Karpas-422 (cell line): ENCODE data around the gene TEAD4. TPM values are rescaled to one million over a fixed set of nuclear protein-coding genes. Genes with fewer than 3 reads are reported as not detected.

Source experiments
- DNase-seq: peaks from one replicate; pipeline ENCODE4 v3.0.0-alpha.2; 2015
- H2AFZ ChIP-seq: fragments of 200-600 bp; sonication (generic); 2 replicates; pipeline ENCODE4 v1.6.1; 2014; ENCODE audit warnings: antibody characterized with exemption, low read length, mixed read lengths
- H3K27ac ChIP-seq: fragments of 200-600 bp; sonication (generic); 2 replicates; pipeline ENCODE4 v1.5.1; 2014; ENCODE audit warnings: mild to moderate bottlenecking, low read length, moderate library complexity
- H3K27me3 ChIP-seq: fragments of 200-600 bp; sonication (generic); 2 replicates; pipeline ENCODE4 v1.6.1; 2014; ENCODE audit warnings: low read length, mixed read lengths
- H3K36me3 ChIP-seq: fragments of 200-600 bp; sonication (generic); 2 replicates; pipeline ENCODE4 v1.6.1; 2014; ENCODE audit warnings: low read length, mixed read lengths; ENCODE audit not compliant: insufficient read depth
- H3K4me1 ChIP-seq: fragments of 200-600 bp; sonication (generic); 2 replicates; pipeline ENCODE4 v1.6.1; 2014; ENCODE audit warnings: mild to moderate bottlenecking, low read length, mixed read lengths
- H3K4me2 ChIP-seq: fragments of 200-600 bp; sonication (generic); 2 replicates; pipeline ENCODE4 v1.6.1; 2014; ENCODE audit warnings: low read length, low read depth, mild to moderate bottlenecking; ENCODE audit not compliant: poor library complexity, severe bottlenecking
- H3K4me3 ChIP-seq: fragments of 200-600 bp; sonication (generic); 2 replicates; pipeline ENCODE4 v1.5.1; 2014; ENCODE audit warnings: mild to moderate bottlenecking, antibody characterized with exemption, low read length, mixed read lengths
- H3K79me2 ChIP-seq: fragments of 200-600 bp; sonication (generic); 2 replicates; pipeline ENCODE4 v1.6.1; 2014; ENCODE audit warnings: mild to moderate bottlenecking, low read length, mixed read lengths
- H3K9ac ChIP-seq: fragments of 200-600 bp; sonication (generic); 2 replicates; pipeline ENCODE4 v1.6.0; 2014; ENCODE audit warnings: low read length
- H3K9me2 ChIP-seq: fragments of 200-600 bp; sonication (generic), shearing (Covaris generic); replicated peaks from 2 replicates; pipeline ENCODE4 v1.6.0; 2014; ENCODE audit warnings: mild to moderate bottlenecking, low read length, moderate library complexity; ENCODE audit not compliant: insufficient read depth
- H3K9me3 ChIP-seq: fragments of 300-700, 200-600 bp; sonication (generic); 2 replicates; pipeline ENCODE4 v1.6.1; 2014; ENCODE audit warnings: low read length, mixed read lengths
- H4K20me1 ChIP-seq: fragments of 200-600 bp; sonication (generic); 2 replicates; pipeline ENCODE4 v1.6.1; 2014; ENCODE audit warnings: mild to moderate bottlenecking, antibody characterized with exemption, low read length, low read depth; ENCODE audit not compliant: insufficient read depth
- total RNA-seq: library from RNA; depleted of rRNA; stranded (reverse); fragments of >200 nt; shearing (Covaris generic); gene quantifications from 2 replicates; pipeline ENCODE4 v1.2.3, GENCODE V29; 2014; ENCODE audit warnings: low replicate concordance

Gene TEAD4
- total RNA-seq, 1 experiment from 2014 or later = not detected

- Histone ChIP-seq H3K9ac (no peak overlapping the region), H3K36me3 (no peaks in the 10 kb centered on the region), H3K27ac (no peak overlapping the region), H3K9me3 (no peaks in the 10 kb centered on the region), H2AFZ (no peak overlapping the region), H3K4me1 (peaks cover 10% of the 10 kb centered on the region), H3K4me2 (no peak overlapping the region), H4K20me1 (no peaks in the 10 kb centered on the region), H3K27me3 (no peaks in the 10 kb centered on the region), H3K79me2 (no peaks in the 10 kb centered on the region), H3K9me2 (no peaks in the 10 kb centered on the region), H3K4me3 (no peak overlapping the region)
- DNase-seq = no peak
Measured at GRCh38 chr12:3078086-3078820, 119.1 kb downstream of the TEAD4 start.

- H3K4me1 ChIP-seq = peaks cover 5% of the 10 kb centered on the region; the same call in 1 of the 2 replicates
- no peaks in the 10 kb centered on the region for H4K20me1 ChIP-seq
- no peak overlapping the region for H3K27ac ChIP-seq
- H3K27me3 ChIP-seq = no peaks in the 10 kb centered on the region
- no peak overlapping the region for H3K9ac ChIP-seq
- no peaks in the 10 kb centered on the region for H3K79me2 ChIP-seq
- no peak overlapping the region for H3K4me3 ChIP-seq
- H3K4me2 ChIP-seq = no peak overlapping the region
- H3K9me2 ChIP-seq = no peaks in the 10 kb centered on the region
- no peak for DNase-seq
- no peaks in the 10 kb centered on the region for H3K36me3 ChIP-seq
- H2AFZ ChIP-seq = no peak overlapping the region; the same call in 1 of the 2 replicates
- H3K9me3 ChIP-seq = no peaks in the 10 kb centered on the region
Measured at GRCh38 chr12:3081091-3081490, 121.9 kb downstream of the TEAD4 start.

- no peaks in the 10 kb centered on the region for H3K27me3 ChIP-seq
- no peak overlapping the region for H3K27ac ChIP-seq
- H3K4me2 ChIP-seq = no peak overlapping the region
- no peaks in the 10 kb centered on the region for H3K79me2 ChIP-seq
- H3K9ac ChIP-seq = no peak overlapping the region
- H3K4me3 ChIP-seq = no peak overlapping the region
- H3K36me3 ChIP-seq = no peaks in the 10 kb centered on the region
- no peaks in the 10 kb centered on the region for H3K9me3 ChIP-seq
- no peaks in the 10 kb centered on the region for H3K9me2 ChIP-seq
- DNase-seq = no peak
- H3K4me1 ChIP-seq = peaks cover 5% of the 10 kb centered on the region; the same call in 1 of the 2 replicates
- no peaks in the 10 kb centered on the region for H4K20me1 ChIP-seq
- H2AFZ ChIP-seq = no peak overlapping the region
Measured at GRCh38 chr12:3081886-3082285, 122.7 kb downstream of the TEAD4 start.

GRCh38 chr12:3083241-3083920, 124.2 kb downstream of the TEAD4 start:
- Histone ChIP-seq H3K27me3 (no peaks in the 10 kb centered on the region), H3K9me3 (no peaks in the 10 kb centered on the region), H3K4me2 (no peak overlapping the region), H3K27ac (no peak overlapping the region), H3K4me3 (no peak overlapping the region), H3K9ac (no peak overlapping the region), H3K79me2 (no peaks in the 10 kb centered on the region), H3K4me1 (peaks cover 5% of the 10 kb centered on the region; the same call in 1 of the 2 replicates), H2AFZ (0 out of 2 replicates have a peak overlapping the region, but pooled peaks have one; percentile 27), H3K9me2 (no peaks in the 10 kb centered on the region), H4K20me1 (no peaks in the 10 kb centered on the region), H3K36me3 (no peaks in the 10 kb centered on the region)
- no peak for DNase-seq

GRCh38 chr12:3083921-3084347, 124.7 kb downstream of the TEAD4 start:
- Histone ChIP-seq H3K4me2 (no peak overlapping the region), H3K4me3 (no peak overlapping the region), H4K20me1 (no peaks in the 10 kb centered on the region), H3K36me3 (no peaks in the 10 kb centered on the region), H3K4me1 (peaks cover 5% of the 10 kb centered on the region; the same call in 1 of the 2 replicates), H2AFZ (no peak overlapping the region), H3K27ac (no peak overlapping the region), H3K9me2 (no peaks in the 10 kb centered on the region), H3K9ac (no peak overlapping the region), H3K27me3 (no peaks in the 10 kb centered on the region), H3K79me2 (no peaks in the 10 kb centered on the region), H3K9me3 (no peaks in the 10 kb centered on the region)
- no peak for DNase-seq

- no peaks in the 10 kb centered on the region for H3K9me2 ChIP-seq
- H3K4me1 ChIP-seq = peaks cover 5% of the 10 kb centered on the region; the same call in 1 of the 2 replicates
- no peaks in the 10 kb centered on the region for H4K20me1 ChIP-seq
- no peak for DNase-seq
- H3K9me3 ChIP-seq = no peaks in the 10 kb centered on the region
- H3K36me3 ChIP-seq = no peaks in the 10 kb centered on the region
- no peak overlapping the region for H3K4me2 ChIP-seq
- no peak overlapping the region for H3K9ac ChIP-seq
- H3K79me2 ChIP-seq = no peaks in the 10 kb centered on the region
- no peak overlapping the region for H3K4me3 ChIP-seq
- H3K27ac ChIP-seq = no peak overlapping the region
- no peaks in the 10 kb centered on the region for H3K27me3 ChIP-seq
- H2AFZ ChIP-seq = no peak overlapping the region
Measured at GRCh38 chr12:3084742-3085141, 125.5 kb downstream of the TEAD4 start.

- Histone ChIP-seq H3K9me3 (no peaks in the 10 kb centered on the region), H4K20me1 (no peaks in the 10 kb centered on the region), H3K4me3 (no peak overlapping the region), H3K4me2 (no peak overlapping the region), H3K36me3 (no peaks in the 10 kb centered on the region), H3K9ac (no peak overlapping the region), H3K4me1 (peaks cover 5% of the 10 kb centered on the region; the same call in 1 of the 2 replicates), H3K27me3 (no peaks in the 10 kb centered on the region), H3K27ac (no peak overlapping the region), H2AFZ (no peak overlapping the region), H3K9me2 (no peaks in the 10 kb centered on the region), H3K79me2 (no peaks in the 10 kb centered on the region)
- no peak for DNase-seq
Measured at GRCh38 chr12:3085341-3086139, 126.3 kb downstream of the TEAD4 start.

GRCh38 chr12:3086211-3086610, 127.0 kb downstream of the TEAD4 start:
- H3K9ac ChIP-seq = no peak overlapping the region
- no peaks in the 10 kb centered on the region for H3K27me3 ChIP-seq
- no peak overlapping the region for H3K27ac ChIP-seq
- no peaks in the 10 kb centered on the region for H3K9me3 ChIP-seq
- no peak overlapping the region for H2AFZ ChIP-seq
- no peaks in the 10 kb centered on the region for H4K20me1 ChIP-seq
- H3K4me3 ChIP-seq = no peak overlapping the region
- H3K36me3 ChIP-seq = no peaks in the 10 kb centered on the region
- H3K79me2 ChIP-seq = no peaks in the 10 kb centered on the region
- H3K4me1 ChIP-seq = no peaks in the 10 kb centered on the region; the same call in 1 of the 2 replicates
- no peak overlapping the region for H3K4me2 ChIP-seq
- no peak for DNase-seq
- no peaks in the 10 kb centered on the region for H3K9me2 ChIP-seq
